Left kidney (tissue), 2 donors: ENCODE results near the gene CCSER1. TPM values are rescaled to one million over a fixed set of nuclear protein-coding genes. Genes with fewer than 3 reads are reported as not detected.

Source experiments
- DNase-seq: peaks from one replicate; pipeline ENCODE4 v3.0.0-alpha.2; 2013
- polyA plus RNA-seq: library from polyadenylated mRNA; unstranded; fragments of 120-200 nt; gene quantifications from one replicate; pipeline ENCODE4 v1.2.1, GENCODE V29; 2013; ENCODE audit not compliant: insufficient read length

CCSER1 gene
- polyA plus RNA-seq, 1 donor, result 22.4 TPM

DNA sequence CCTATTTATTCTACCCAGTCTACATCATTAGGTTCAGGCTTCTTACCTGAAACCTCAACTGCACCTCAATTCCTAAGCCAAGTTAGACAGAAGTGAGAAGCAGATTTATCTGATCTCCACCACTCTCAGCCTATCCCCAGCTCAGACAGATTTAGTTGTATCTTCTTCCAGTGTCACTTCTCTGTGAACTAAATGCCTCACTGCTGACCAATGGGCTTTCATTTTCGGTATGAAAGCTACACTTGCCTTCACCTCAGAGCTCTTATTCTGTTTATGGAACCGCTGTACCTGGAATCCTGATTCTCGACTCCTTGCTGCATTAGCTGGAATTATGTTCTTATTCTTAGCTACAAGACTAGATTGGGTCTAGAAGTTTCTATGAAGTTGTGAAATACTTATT is 833.2 kb downstream of the CCSER1 start:
- no peak for DNase-seq

DNA sequence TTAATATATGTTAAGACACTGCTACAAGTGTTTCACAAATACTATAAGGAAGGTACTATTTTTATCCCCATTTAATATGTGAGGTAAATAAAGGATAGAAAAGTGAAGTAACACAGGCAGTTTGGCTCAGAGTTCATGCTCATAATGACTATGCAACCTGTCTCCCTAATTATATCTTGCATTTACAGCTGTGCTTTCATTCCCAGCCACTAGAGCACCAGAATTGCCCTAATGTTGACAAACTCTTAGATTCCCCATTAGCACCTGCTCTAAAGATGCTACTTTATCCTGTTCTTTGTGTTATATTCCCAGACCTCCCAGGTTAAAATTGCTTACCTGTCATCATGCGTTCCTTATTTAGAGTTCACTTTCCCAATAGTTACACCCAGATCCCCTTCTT is 833.6 kb downstream of the CCSER1 start:
- no peak for DNase-seq

DNA sequence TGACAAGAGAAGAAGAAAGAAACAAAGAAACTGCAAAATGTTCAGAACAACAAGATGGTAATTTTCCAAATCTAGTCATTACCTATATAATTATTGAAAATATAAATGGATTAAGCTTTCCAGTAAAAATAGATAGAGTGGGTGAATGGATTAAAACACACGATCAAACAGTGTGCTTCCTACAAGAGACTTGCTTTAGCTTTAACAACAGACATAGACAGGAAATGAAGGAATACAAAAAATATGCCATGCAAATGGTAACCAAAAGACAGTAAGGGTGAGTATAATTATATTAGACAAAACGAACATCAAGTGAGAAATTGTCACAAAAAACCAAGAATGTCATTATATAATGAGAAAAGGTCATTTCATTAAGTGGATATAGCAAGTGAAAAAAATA is 842.8 kb downstream of the CCSER1 start:
- DNase-seq, result no peak

DNA sequence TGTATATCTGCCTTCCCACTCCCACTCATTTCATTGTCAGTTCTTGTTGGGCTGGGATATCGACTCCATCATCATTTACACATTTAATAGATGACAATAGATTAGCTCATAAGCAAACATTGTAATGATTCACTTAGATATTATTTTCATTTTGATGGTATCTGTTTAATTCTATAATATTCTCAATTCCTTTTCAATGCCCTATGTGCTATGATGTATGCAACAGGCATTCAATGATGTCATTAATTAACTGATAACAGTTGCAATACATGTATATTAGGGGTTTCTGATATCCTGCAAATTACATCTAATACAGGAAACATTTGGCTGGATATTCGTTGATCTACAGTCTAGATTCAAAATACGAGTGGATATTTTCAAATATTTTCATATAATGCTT is 850.5 kb downstream of the CCSER1 start:
- no peak for DNase-seq

DNA sequence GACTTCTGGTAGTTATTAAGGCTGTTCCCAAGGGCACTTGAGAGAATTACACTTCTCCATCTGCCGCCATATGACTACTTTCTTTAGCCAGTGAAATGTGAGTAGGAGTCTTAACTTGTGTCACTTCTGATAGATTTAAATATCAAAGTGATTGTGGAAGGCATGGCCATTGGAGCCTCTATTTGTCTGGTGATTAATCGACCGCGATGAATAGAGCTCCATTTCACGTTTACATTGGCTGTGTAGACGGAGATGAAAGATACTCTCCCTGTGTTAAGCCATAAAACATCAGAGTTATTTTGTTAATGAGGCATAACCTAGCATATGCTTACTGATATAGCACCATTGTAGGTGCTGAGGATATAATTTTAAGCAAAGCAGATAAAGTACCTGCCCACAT is 852.4 kb downstream of the CCSER1 start:
- DNase-seq, result peak; percentile 51

DNA sequence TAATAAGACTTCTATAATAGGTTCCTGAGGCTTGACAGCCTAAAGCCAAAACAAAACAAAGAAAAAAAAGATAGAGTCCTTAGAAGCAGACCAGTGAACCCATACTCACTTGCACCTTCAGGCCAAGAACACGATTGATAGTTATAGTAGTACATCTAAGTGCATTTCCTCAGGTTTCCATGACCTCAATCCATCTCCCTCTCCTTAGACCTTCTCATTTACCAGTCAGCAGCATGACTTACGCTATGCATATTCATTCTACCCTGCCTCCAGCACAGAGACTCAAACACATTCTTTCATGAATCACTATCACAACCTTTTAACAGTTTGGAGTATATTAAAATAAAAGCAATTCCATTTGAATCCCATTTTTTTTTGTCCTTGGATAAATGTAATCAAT is 855.6 kb downstream of the CCSER1 start:
- peak; percentile 18 for DNase-seq

DNA sequence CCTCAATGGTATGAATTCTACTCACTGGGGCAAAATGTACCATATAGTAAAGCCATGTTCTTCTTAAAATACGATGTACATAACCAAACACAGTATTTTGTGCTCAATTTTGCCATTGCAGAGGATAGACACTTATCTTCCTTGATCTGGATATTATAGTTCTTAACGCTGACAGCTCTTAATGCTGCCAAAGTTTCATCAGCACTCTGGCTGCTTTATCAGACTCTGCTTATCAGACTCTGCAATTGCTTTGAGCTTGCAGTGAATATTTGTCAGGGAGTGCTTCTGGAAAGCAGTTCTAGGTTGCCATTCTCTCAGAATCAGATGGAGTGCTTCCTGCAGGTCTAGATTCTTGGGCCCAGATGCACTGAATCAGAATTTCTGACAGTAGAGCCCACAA is 863.1 kb downstream of the CCSER1 start:
- no peak for DNase-seq

DNA sequence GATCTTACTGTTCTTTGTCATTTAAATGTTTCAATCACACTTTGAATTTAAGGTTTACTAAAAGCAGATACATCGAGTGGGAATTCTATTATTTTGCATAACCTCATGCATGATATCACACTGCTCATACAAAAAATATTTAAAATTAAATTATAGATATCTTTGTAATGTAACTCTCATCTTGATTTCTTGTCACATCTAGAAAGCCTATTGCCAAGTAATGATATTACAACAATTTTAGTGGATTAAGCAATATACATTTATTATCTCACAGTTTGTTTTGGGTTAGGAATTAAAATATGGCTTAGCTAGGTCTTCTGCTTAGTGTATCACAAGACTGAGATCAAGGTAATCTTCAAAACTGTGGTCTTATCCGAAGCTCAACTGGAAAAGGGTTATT is 865.0 kb downstream of the CCSER1 start:
- DNase-seq, result no peak

DNA sequence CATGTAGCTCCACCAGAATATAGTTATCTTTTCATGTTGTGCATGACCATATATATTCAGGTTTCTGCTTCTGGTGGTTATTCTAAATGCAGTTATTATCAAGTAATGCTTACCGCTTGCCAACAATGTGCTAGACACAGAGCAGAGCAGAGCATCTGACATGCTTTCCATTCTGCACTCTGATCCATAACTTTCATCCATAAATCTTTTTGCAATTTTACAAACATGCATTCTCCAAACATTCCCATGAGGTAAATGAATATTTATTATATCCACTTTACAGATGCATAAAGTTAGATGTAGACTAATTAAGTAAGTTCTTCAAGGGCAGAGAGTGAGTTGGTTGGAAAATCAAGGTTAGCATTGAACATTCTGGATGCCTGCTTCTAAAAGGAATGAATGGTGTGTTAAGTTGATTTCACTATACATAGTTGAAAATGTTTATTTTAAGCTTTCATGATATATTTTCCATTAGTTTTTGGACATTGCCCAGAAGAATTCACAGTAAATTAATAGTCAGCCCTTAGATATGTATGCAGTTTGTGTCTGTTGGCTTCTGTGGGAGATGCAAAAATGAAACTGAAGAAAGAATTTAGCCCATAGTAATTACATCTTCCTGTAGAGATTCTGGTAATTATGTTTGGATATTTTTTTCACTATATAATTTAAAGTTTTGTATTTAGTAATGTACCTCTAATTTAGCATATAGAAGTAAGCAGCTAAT is 867.8 kb downstream of the CCSER1 start:
- DNase-seq, result no peak

DNA sequence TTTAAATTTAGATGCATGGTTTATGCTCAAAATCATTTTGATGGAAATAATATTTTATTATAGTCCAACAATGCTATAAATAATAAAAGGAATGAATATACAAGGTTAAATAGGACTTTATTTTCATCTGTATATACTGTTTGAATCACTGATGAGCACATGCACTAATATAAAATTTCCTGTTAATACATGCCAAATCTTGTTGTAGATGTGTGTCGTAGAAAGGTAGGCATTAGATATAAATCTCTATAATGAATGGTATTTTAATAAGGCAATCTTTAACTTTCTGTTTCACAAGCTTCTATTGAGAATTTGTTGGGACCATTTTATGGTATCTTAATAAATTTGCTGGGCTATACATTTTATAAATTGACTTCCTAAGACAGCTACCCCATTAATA is 868.8 kb downstream of the CCSER1 start:
- no peak for DNase-seq

DNA sequence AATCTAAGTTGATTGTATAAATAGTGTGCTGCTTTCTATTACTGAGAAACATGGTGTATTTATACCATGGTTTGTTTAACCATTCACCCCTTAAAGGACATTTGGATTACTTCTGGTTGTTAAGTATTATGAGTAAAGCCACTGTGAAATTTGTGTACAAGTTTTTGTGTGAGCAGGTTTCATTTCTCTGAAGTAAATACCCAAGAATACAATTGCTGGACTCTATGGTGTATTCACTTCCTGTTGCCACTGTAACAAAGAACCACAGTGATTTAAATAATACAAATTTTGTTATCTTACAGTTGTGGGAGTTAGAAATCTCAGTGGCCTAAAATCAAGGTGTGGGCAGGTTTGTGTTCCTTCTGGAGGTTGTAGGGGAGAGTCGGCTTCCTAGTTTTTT is 869.6 kb downstream of the CCSER1 start:
- no peak for DNase-seq

DNA sequence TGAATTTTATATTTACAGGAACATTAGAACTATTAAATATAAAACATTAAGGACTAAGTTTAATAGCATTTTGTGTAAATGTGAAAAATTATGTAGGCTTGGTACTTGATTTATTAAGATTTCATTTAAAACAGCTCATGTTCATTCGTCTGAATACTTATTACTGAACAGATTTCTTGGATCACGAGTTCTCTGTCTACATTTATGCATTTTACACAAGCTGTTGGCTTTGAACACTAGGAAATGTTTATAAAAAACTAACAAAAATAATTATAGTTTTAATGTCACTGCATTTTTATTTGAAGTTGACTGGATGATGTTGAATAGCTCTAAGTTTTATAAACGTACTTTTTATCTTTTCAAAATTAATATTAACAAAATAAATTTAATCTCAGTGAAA is 888.7 kb downstream of the CCSER1 start:
- peak; percentile 19 for DNase-seq

DNA sequence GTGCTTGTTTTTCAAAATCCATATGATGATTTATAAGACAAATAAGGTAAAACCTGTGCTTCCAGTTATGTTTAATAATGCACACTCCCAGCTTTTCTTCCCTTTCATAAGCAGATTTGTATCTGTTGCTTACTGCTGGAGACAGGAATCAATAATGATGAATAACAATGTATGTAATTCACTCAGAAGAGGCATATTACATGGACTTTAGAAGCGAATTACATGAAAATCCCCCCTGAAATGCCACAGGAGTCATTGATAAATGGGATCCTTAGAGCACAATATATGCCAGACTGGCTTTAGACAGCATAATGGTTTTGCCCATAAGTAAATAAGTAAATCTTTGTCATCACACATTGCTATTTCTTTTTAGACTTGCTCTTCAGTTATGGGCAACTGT is 892.3 kb downstream of the CCSER1 start:
- DNase-seq, result no peak

DNA sequence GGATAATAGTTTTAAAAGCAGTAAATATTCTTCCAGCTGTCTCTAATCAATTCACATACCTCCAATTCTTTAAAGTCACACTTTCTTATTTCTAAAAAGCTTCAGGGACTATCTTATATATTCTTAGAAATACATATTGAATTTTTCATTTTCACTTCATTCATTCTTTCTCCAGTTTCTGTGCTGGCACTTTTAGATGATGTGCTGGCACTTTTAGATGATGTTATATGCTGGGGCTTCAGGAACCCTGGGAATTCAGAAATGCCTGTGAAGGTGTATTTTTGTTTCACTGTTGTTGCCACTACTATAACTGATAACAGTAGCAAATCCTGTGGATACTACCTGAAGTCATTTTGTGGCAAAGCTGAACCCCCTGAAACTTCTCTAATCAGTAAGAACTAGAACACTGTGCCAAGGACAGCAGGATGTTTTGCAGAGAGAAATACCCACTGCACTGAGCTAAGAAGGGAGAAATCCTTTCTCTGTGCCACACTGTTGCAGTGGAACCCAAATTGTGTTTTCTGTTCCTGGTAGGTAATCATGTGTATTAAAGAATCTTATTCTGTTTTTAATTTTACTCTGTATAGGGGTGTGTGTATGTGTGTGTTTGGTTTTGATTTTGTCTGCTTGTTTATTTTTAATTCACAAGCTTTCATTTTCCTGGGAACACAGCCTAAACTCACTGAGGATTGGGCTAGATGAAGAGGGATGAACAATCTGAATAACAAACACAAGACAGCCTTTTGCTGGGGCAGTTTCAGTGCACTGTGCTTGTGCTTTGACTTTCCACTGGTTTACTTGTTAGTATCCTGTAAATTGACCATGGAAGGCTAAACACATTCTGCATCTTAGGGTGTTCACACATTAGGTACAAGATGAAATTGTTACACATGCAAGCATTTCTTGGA is 898.3 kb downstream of the CCSER1 start:
- DNase-seq, result no peak

DNA sequence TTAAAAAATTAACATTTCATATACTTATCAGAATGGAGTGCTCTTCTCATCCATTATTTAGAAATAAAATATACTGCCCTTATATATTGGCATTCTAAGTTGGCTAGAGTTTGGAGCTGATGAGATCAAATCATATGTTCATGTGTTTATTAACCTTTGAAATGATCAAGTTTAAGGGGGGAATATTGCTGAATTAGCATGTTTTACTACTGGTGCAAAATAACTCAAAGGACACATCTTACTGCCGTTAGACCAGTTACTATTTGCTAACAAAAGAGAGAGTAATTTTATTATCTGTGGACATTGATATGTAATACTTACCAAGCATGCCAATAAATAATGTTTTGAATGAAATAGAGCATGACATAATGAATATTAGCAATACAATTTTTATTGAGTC is 901.0 kb downstream of the CCSER1 start:
- DNase-seq, result no peak

DNA sequence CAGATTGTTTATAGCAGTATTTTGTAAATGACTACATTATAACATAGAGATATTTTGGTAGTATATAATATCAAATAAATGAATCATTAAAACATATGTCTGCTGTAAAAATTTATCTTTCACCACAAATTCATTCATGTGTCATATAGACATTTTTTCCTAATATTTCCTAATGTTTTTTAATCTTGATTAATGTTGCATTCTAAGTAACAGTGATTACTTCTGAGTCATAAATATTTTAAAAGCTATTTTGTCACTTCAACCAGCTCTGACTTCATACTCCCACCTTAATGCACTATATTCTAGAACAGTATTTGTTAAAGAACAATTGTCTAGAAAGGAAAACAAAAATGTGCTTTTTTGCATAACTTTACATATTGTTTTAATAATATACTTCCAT is 904.6 kb downstream of the CCSER1 start:
- DNase-seq, result no peak

DNA sequence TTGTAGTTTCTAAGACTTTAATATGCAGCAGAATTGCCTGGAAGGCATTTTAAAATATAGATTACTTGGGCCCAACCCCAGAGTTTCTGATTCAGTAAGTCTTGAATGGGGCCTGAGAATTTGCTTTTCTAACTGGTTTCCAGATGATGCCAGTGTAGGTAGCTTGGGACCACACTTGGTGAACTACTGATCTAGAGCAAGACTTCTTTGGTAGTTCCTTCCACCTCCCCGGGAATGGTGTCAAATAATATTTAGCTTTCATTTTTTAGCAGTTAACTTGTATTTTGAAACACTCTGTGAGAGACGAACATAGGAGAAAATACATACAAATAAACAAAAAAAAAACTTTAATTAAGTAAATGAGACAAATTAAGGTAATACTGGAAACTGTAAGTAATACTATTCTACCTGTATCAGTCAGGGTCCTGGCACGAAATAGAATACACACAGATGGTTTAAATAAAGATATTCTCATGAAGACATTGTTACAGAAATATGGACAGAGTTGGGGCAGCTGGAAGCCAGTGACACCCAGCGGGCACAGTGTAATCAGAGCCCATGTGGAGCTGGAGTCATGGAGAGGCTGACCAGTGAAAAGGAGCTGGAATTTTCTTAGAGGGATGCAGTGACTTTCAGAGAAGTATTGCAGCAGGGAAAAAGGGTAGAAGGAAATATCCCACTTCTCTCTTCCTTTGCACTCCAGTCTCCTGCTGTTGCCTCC is 905.7 kb downstream of the CCSER1 start:
- DNase-seq, result no peak

DNA sequence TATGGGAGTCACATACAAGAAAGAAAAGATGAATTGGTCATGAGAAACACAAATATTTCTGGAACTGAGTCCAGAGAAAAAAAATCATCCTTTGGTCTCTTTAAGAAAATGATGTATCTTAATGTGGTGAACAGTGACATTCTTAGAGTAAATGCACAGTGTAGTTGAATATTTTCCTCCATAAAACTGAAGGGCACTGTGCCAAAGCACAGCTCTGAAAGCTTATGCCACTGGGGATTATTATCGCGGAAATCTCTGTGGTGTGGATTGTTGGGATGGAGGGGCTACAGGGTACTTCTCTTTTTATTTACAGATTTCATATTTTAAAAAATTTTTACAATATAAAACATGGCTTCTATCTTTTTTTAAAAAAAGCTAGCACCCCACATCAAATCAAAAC is 908.1 kb downstream of the CCSER1 start:
- no peak for DNase-seq

DNA sequence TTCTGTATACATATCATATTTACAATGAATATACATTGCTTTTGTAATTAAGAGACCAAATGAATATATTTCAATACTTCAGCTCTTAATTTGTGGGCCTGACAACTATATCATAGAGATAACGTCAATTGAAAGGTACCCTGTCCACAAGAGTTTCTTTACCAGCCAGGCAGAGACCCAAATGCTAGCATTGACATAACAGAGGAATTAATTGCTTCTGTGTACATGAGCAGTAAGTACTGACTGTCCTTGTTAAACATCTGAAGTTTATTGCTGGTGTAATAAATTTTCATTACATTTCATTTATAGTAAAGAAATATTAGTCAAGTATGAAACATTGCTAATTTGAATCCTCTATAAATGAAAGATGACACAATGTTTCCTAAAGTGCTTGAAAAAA is 910.8 kb downstream of the CCSER1 start:
- no peak for DNase-seq

DNA sequence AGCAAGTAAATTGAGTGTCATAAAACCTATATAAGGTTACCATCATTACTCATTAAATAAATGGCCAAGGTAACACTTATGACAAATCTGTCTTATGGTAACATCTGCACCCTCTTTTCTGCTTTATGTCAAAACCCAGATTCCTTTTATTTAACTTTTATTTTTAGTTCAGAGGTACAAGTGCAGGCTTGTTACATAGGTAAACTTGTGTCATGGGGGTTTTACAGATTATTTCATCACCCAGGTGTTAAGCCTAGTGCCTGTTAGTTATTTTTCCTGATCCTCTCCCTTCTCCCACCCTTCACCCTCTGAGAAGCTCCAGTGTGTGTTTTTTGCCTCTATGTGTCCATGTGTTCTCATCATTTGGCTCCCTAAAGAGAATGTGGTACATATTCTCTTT is 930.7 kb downstream of the CCSER1 start:
- no peak for DNase-seq

DNA sequence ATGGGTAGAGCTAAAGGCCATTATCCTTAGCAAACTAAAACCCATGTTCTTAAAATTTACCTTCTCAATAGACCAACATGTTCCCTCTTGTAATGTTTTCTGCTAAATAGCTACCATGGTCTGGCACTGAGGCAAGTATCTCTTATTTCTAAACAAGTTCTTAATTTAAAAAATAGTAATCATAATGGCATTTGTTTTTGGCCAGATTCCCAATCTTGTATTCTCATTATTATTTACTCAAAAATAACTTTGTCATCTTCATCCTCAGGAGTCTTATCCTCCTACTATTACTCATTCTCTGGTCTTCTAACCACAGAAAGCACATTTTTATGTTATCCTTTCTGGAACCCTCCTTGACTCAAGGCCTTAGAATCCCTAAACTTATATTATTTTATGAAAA is 931.2 kb downstream of the CCSER1 start:
- no peak for DNase-seq

DNA sequence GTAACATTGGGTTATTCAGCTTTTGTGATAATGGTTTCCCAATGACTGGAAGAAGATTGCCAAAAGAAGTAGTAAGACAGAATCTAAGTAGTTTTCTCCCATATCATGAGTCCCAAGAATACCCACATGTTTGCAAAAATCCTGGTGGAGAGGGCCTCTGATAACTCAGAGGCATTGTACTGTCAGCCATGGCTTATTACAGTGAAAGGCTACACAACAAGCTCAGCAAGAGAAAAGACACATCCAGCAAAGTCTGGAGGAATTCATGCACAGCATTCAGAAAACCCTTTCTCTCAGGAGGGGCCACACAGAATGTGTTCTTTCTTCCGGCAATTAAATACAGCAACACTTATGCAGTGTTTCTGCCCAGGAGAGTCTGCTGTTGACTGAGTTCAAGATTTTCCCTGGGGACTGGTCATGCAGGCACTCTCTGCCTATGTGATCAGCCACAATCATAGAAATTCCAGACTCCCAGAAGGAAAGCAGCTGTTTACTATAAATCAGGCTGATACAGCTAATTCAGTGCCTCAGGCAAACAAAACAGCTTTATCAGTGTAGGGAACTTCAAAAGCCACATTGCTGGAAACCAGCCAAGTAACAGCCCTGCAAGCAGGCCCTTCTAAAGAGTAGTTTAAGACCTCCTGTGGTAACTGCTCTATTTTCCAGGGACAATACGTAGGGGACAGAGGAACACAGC is 937.1 kb downstream of the CCSER1 start:
- DNase-seq, result peak; percentile 91
